ENCODE data around the gene TOMM5. TPM values are rescaled to one million over a fixed set of nuclear protein-coding genes. Genes with fewer than 3 reads are reported as not detected.

TOMM5 gene
- total RNA-seq, 1 donor from 2014 or later, result 73.6 TPM

- no peak for ATAC-seq
These were observed 30.7 kb downstream of the TOMM5 start for GRCh38 chr9:37561682-37562081.

GRCh38 chr9:37559855-37560592 is 32.4 kb downstream of the TOMM5 start:
- ATAC-seq, result no peak

GRCh38 chr9:37559125-37559524 is 33.3 kb downstream of the TOMM5 start:
- ATAC-seq, result no peak

- no peak for ATAC-seq
These were observed 36.6 kb downstream of the TOMM5 start for GRCh38 chr9:37555786-37556185.

- no peak for ATAC-seq
These were observed 38.1 kb downstream of the TOMM5 start for GRCh38 chr9:37554318-37554717.

GRCh38 chr9:37551888-37552287 is 40.5 kb downstream of the TOMM5 start:
- no peak for ATAC-seq

GRCh38 chr9:37551468-37551867 is 40.9 kb downstream of the TOMM5 start:
- ATAC-seq, result peak; percentile 18

- no peak for ATAC-seq
These were observed 41.6 kb downstream of the TOMM5 start for GRCh38 chr9:37550781-37551180.

- peak; percentile 57 for ATAC-seq
These were observed 42.9 kb downstream of the TOMM5 start for GRCh38 chr9:37549527-37549926.

GRCh38 chr9:37547328-37547878 is 45.0 kb downstream of the TOMM5 start:
- no peak for ATAC-seq

GRCh38 chr9:37543468-37543867 is 48.9 kb downstream of the TOMM5 start:
- no peak for ATAC-seq

- ATAC-seq, result peak; percentile 73
These were observed 49.5 kb downstream of the TOMM5 start for GRCh38 chr9:37542895-37543294.

- ATAC-seq, result no peak
These were observed 49.9 kb downstream of the TOMM5 start for GRCh38 chr9:37542488-37542887.

GRCh38 chr9:37541465-37541864 is 50.9 kb downstream of the TOMM5 start:
- no peak for ATAC-seq

GRCh38 chr9:37540634-37541033 is 51.8 kb downstream of the TOMM5 start:
- peak; percentile 96 for ATAC-seq

- ATAC-seq, result no peak
These were observed 52.8 kb downstream of the TOMM5 start for GRCh38 chr9:37539634-37540033.

Other genes with a start within 250 kb of the TOMM5 start
- 57.5 TPM for gene GRHPR, start 169.9 kb downstream of the TOMM5 start, total RNA-seq
- 10.6 TPM for gene ZBTB5, start 127.1 kb downstream of the TOMM5 start, total RNA-seq
- gene POLR1E, start 106.6 kb downstream of the TOMM5 start, total RNA-seq, result 18.2 TPM
- gene FBXO10, start 16.2 kb downstream of the TOMM5 start, total RNA-seq, result 3.4 TPM
- gene FRMPD1, start 58.4 kb upstream of the TOMM5 start, total RNA-seq, result 0.04 TPM
- 4.5 TPM for gene TRMT10B, start 161.2 kb upstream of the TOMM5 start, total RNA-seq
- 27.3 TPM for gene EXOSC3, start 192.5 kb upstream of the TOMM5 start, total RNA-seq
- gene DCAF10, start 208.2 kb upstream of the TOMM5 start, total RNA-seq, result 24.4 TPM